Fibroblast of skin of left biceps (primary cell): Measurements from ENCODE around the gene FMNL2.

Source experiments
- DNase-seq, 2 experiments: peaks; one replicate each; pipeline ENCODE4 v3.0.0-alpha.2; 2013; ENCODE audit warnings: low read depth in 2 of 2

Gene FMNL2

GRCh38 chr2:152493945-152494528, 159.1 kb downstream of the FMNL2 start:
- DNase-seq = no peak

GRCh38 chr2:152496371-152496770, 161.4 kb downstream of the FMNL2 start:
- no peak for DNase-seq

- no peak for DNase-seq
These were observed 162.6 kb downstream of the FMNL2 start for GRCh38 chr2:152497481-152498052.

GRCh38 chr2:152499331-152499816, 164.4 kb downstream of the FMNL2 start:
- no peak for DNase-seq

- DNase-seq = no peak
These were observed 165.1 kb downstream of the FMNL2 start for GRCh38 chr2:152499896-152500735.

- no peak for DNase-seq
These were observed 165.8 kb downstream of the FMNL2 start for GRCh38 chr2:152500772-152501171.

- no peak for DNase-seq
These were observed 166.7 kb downstream of the FMNL2 start for GRCh38 chr2:152501666-152502065.

GRCh38 chr2:152504618-152505017, 169.6 kb downstream of the FMNL2 start:
- no peak for DNase-seq

- DNase-seq = no peak
These were observed 170.5 kb downstream of the FMNL2 start for GRCh38 chr2:152505495-152505906.

GRCh38 chr2:152506843-152507242, 171.9 kb downstream of the FMNL2 start:
- no peak for DNase-seq

GRCh38 chr2:152507907-152508306, 172.9 kb downstream of the FMNL2 start:
- DNase-seq = no peak

GRCh38 chr2:152508446-152508845, 173.5 kb downstream of the FMNL2 start:
- DNase-seq = no peak

GRCh38 chr2:152509772-152510491, 175.0 kb downstream of the FMNL2 start:
- DNase-seq = no peak

GRCh38 chr2:152510621-152511020, 175.6 kb downstream of the FMNL2 start:
- no peak for DNase-seq

- DNase-seq = no peak
These were observed 177.0 kb downstream of the FMNL2 start for GRCh38 chr2:152511981-152512380.

GRCh38 chr2:152513029-152513428, 178.1 kb downstream of the FMNL2 start:
- no peak for DNase-seq

- no peak for DNase-seq
These were observed 178.7 kb downstream of the FMNL2 start for GRCh38 chr2:152513681-152514080.

GRCh38 chr2:152518034-152518433, 183.1 kb downstream of the FMNL2 start:
- no peak for DNase-seq

GRCh38 chr2:152518641-152519580, 183.9 kb downstream of the FMNL2 start:
- DNase-seq = no peak

GRCh38 chr2:152519581-152519952, 184.6 kb downstream of the FMNL2 start:
- no peak for DNase-seq

- no peak for DNase-seq
These were observed 185.8 kb downstream of the FMNL2 start for GRCh38 chr2:152520759-152521158.
